ENCODE data around the gene SLC25A21. TPM values are rescaled to one million over a fixed set of nuclear protein-coding genes. Genes with fewer than 3 reads are reported as not detected.

Gene SLC25A21
- total and polyA plus RNA-seq, 2 experiments from 2014 or later, result 10.6 to 12.1 TPM

DNA sequence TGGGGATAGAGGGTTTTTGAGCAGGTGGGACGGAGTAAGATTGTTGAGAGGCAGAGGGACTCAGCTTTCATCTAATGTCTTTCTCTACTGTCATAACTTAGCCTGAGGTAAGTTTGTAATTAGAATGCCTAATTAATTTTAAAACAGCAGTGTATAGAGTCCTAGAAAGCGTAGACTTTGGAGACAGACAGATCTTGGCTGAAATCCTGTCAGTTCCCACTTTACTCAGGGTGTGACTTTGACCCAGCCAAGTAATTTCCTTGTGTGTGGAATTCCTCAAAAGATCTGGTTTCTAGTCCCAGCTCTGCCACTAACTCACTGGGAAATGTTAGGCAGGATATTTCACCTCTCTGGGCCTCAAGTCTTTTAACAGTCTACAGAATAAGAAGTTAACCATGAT is 74.3 kb downstream of the SLC25A21 start (continued):
- TF ChIP-seq, protein P1, sequence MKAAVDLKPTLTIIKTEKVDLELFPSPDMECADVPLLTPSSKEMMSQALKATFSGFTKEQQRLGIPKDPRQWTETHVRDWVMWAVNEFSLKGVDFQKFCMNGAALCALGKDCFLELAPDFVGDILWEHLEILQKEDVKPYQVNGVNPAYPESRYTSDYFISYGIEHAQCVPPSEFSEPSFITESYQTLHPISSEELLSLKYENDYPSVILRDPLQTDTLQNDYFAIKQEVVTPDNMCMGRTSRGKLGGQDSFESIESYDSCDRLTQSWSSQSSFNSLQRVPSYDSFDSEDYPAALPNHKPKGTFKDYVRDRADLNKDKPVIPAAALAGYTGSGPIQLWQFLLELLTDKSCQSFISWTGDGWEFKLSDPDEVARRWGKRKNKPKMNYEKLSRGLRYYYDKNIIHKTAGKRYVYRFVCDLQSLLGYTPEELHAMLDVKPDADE (IDR thresholded peaks at IDR 0.05), result no peak
- TF ChIP-seq, protein P2, sequence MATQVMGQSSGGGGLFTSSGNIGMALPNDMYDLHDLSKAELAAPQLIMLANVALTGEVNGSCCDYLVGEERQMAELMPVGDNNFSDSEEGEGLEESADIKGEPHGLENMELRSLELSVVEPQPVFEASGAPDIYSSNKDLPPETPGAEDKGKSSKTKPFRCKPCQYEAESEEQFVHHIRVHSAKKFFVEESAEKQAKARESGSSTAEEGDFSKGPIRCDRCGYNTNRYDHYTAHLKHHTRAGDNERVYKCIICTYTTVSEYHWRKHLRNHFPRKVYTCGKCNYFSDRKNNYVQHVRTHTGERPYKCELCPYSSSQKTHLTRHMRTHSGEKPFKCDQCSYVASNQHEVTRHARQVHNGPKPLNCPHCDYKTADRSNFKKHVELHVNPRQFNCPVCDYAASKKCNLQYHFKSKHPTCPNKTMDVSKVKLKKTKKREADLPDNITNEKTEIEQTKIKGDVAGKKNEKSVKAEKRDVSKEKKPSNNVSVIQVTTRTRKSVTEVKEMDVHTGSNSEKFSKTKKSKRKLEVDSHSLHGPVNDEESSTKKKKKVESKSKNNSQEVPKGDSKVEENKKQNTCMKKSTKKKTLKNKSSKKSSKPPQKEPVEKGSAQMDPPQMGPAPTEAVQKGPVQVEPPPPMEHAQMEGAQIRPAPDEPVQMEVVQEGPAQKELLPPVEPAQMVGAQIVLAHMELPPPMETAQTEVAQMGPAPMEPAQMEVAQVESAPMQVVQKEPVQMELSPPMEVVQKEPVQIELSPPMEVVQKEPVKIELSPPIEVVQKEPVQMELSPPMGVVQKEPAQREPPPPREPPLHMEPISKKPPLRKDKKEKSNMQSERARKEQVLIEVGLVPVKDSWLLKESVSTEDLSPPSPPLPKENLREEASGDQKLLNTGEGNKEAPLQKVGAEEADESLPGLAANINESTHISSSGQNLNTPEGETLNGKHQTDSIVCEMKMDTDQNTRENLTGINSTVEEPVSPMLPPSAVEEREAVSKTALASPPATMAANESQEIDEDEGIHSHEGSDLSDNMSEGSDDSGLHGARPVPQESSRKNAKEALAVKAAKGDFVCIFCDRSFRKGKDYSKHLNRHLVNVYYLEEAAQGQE (IDR thresholded peaks at IDR 0.05; ENCODE audit: unreplicated experiment), result no peak
- TF ChIP-seq NANOG (IDR thresholded peaks at IDR 0.05; ENCODE audit: borderline replicate concordance) (no peak), STAT1 (IDR thresholded peaks at IDR 0.05; ENCODE audit: unreplicated experiment) (no peak), CREB1 (CRISPR knock-in tag; IDR thresholded peaks at IDR 0.05; ENCODE audit: low read depth) (no peak), ZNF114 (CRISPR knock-in tag; IDR thresholded peaks at IDR 0.05) (no peak), ZNF331 (CRISPR knock-in tag; IDR thresholded peaks at IDR 0.05; ENCODE audit: low read depth) (no peak)

DNA sequence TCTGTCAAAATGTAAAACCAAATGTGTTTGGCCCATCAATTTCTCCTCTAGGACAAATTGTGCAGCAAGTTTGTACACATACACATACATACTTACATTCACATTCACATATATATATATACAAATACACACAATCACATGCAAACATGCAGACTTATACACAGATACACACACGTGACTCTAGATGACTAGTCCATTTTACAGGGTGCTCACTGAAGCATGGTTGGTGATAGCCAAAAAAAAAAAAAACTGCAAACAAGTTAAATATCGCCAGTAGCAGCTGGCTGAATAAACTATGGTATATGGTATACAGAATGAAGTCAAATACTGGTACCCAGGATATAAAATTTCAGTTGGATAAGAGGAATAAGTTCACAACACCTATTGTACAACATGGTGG is 77.9 kb downstream of the SLC25A21 start:
- H4K20me1 ChIP-seq (replicated peaks; ENCODE audit: insufficient read depth), result no peaks in the 10 kb centered on the region
- no peak overlapping the region for H3K4me3 ChIP-seq
- no peaks in the 10 kb centered on the region for H3F3A ChIP-seq (replicated peaks; ENCODE audit: low read depth)
- H3K27me3 ChIP-seq (ENCODE audit: insufficient read depth), result no peaks in the 10 kb centered on the region
- Mint-ChIP-seq H3K36me3 (ENCODE audit: low read depth) (no peaks in the 10 kb centered on the region), H3K27ac (no peak overlapping the region), H3K9me3 (no peaks in the 10 kb centered on the region), H3K4me3 (no peak overlapping the region), H3K4me1 (peaks cover 8% of the 10 kb centered on the region; the same call in 2 of the 3 replicates), H3K27me3 (ENCODE audit: insufficient read depth, low read depth, poor library complexity) (peaks cover 1% of the 10 kb centered on the region)
- TF ChIP-seq ZNF114 (CRISPR knock-in tag; IDR thresholded peaks at IDR 0.05) (no peak), EZH2phosphoT487 (IDR thresholded peaks at IDR 0.05; ENCODE audit: unreplicated experiment) (no peak), STAT1 (IDR thresholded peaks at IDR 0.05; ENCODE audit: unreplicated experiment) (no peak), ZNF331 (CRISPR knock-in tag; IDR thresholded peaks at IDR 0.05; ENCODE audit: low read depth) (no peak)
- TF ChIP-seq, protein P3, sequence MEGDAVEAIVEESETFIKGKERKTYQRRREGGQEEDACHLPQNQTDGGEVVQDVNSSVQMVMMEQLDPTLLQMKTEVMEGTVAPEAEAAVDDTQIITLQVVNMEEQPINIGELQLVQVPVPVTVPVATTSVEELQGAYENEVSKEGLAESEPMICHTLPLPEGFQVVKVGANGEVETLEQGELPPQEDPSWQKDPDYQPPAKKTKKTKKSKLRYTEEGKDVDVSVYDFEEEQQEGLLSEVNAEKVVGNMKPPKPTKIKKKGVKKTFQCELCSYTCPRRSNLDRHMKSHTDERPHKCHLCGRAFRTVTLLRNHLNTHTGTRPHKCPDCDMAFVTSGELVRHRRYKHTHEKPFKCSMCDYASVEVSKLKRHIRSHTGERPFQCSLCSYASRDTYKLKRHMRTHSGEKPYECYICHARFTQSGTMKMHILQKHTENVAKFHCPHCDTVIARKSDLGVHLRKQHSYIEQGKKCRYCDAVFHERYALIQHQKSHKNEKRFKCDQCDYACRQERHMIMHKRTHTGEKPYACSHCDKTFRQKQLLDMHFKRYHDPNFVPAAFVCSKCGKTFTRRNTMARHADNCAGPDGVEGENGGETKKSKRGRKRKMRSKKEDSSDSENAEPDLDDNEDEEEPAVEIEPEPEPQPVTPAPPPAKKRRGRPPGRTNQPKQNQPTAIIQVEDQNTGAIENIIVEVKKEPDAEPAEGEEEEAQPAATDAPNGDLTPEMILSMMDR (conservative IDR thresholded peaks at IDR 0.05; ENCODE audit: low read depth in 2 of 2), result no peak
- H3K79me2 ChIP-seq (replicated peaks; ENCODE audit: insufficient read depth), result no peaks in the 10 kb centered on the region
- H3K4me1 ChIP-seq (ENCODE audit: insufficient read depth), result no peaks in the 10 kb centered on the region
- ATAC-seq, result no peak
- no peak overlapping the region for H3K4me2 ChIP-seq
- no peak overlapping the region for H3K27ac ChIP-seq (ENCODE audit: low read depth)
- no peak overlapping the region for H2AFZ ChIP-seq
- no peaks in the 10 kb centered on the region for H3K36me3 ChIP-seq (ENCODE audit: insufficient read depth)
- no peaks in the 10 kb centered on the region for H3K9me2 ChIP-seq (ENCODE audit: insufficient read depth)
- no peak for DNase-seq (ENCODE audit: low spot score)

All from GM23338 (cell line).